GM21528 (cell line): ENCODE data around the gene LRRC70.

ENCODE experiments used
- ATAC-seq: cut with Tn5 transposase; IDR thresholded peaks from one replicate; pipeline ENCODE4 v1.9.1; 2021; ENCODE audit warnings: mild to moderate bottlenecking, moderate library complexity; ENCODE audit not compliant: unreplicated experiment, low FRiP score

The LRRC70 gene

DNA sequence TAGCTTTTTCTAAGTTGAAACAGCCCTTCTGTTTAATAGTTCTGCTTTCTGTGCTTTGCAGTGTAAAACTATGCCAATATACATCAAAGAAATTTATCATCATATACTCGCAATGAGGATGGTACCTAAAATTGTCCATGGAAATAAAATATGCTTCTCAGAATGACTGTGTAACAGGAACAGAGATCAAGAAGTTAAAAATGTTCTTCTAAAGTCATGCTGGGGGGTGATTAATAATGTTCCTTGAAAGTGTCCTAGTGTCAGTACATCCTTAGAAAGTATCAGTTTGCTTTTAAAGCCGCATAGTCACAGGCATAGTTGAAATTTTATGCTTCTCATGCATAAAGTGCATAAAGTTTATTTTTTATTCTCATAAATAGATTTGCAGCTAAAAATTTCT, 4.0 kb upstream of the LRRC70 start:
- ATAC-seq = no peak

GRCh38 chr5:62575066-62575465, 3.6 kb upstream of the LRRC70 start:
- ATAC-seq = no peak

GRCh38 chr5:62575489-62575888, 3.1 kb upstream of the LRRC70 start:
- no peak for ATAC-seq

GRCh38 chr5:62576570-62577170, 1.9 kb upstream of the LRRC70 start:
- ATAC-seq = no peak

DNA sequence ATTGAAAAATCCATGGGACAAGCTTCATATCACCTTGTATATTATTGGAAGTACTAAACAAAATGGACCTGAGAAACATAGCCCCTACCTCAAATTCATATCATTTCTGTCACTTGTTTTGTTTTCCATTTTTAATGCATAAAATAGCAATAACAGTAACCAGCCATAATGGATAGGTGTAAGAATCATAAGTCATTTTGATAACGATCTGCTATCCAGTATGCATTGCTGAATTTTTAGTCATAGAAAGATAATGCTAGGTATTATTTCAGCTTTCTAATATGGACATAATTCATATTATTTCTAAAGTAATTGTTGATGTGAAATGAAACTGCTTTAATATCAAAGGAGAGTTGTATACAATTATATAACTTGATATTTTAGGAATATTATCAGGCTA, 1.1 kb upstream of the LRRC70 start:
- ATAC-seq = no peak

DNA sequence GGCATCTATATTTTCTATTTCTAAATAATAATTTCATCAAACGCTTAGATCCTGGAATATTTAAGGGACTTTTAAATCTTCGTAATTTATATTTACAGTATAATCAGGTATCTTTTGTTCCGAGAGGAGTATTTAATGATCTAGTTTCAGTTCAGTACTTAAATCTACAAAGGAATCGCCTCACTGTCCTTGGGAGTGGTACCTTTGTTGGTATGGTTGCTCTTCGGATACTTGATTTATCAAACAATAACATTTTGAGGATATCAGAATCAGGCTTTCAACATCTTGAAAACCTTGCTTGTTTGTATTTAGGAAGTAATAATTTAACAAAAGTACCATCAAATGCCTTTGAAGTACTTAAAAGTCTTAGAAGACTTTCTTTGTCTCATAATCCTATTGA, 1.1 kb downstream of the LRRC70 start:
- no peak for ATAC-seq

GRCh38 chr5:62581836-62582597, 3.4 kb downstream of the LRRC70 start:
- no peak for ATAC-seq

- ATAC-seq = no peak
Measured at GRCh38 chr5:62584391-62584790, 5.8 kb downstream of the LRRC70 start.

- ATAC-seq = no peak
Measured at GRCh38 chr5:62585306-62585705, 6.7 kb downstream of the LRRC70 start.

GRCh38 chr5:62585751-62586150, 7.1 kb downstream of the LRRC70 start:
- no peak for ATAC-seq

DNA sequence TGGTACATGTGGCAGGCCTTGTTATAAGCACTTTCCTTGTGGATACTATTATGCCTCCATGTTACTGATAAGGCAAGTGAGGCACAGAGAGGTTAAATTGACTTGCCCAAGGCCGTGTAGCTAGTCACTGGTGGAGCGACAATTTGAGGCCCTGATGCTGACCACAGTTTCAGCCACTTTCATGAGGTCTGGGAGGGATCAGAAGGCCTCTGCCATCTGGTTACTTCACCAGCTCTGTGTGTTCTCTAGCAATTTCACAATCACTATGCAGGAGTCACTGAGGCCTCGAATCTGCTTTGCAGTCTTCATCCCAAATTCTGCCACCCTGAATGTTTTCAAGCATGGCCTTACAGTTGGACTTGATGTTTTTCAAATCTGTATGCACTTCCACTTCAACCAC, 9.1 kb downstream of the LRRC70 start:
- no peak for ATAC-seq

- ATAC-seq = no peak
Measured at GRCh38 chr5:62588668-62589067, 10.0 kb downstream of the LRRC70 start.

GRCh38 chr5:62589504-62589903, 10.9 kb downstream of the LRRC70 start:
- ATAC-seq = no peak

DNA sequence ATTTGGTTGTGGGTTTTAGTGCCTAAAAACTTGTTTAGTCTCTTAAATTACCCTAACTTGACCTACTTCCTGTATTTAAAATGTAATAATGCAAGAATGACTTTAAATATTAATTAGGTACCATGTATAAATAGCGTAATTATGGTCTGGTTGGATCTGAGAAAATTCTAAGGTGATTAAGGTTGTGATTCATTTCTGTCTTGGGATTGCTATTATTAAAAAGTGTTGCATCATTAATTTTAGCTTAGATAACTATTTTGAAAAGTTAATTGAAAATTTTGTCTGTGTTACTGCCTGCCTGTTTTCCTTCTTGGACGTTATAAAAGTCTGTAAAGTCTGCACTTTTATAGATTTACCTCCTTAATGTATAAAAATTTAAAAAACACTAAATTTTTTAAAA, 11.8 kb downstream of the LRRC70 start:
- ATAC-seq = no peak

- no peak for ATAC-seq
Measured at GRCh38 chr5:62592558-62592957, 13.9 kb downstream of the LRRC70 start.

- ATAC-seq = no peak
Measured at GRCh38 chr5:62593331-62593730, 14.7 kb downstream of the LRRC70 start.

- ATAC-seq = no peak
Measured at GRCh38 chr5:62594364-62594984, 15.9 kb downstream of the LRRC70 start.

GRCh38 chr5:62596096-62596495, 17.5 kb downstream of the LRRC70 start:
- ATAC-seq = no peak

- no peak for ATAC-seq
Measured at GRCh38 chr5:62596691-62597090, 18.1 kb downstream of the LRRC70 start.

DNA sequence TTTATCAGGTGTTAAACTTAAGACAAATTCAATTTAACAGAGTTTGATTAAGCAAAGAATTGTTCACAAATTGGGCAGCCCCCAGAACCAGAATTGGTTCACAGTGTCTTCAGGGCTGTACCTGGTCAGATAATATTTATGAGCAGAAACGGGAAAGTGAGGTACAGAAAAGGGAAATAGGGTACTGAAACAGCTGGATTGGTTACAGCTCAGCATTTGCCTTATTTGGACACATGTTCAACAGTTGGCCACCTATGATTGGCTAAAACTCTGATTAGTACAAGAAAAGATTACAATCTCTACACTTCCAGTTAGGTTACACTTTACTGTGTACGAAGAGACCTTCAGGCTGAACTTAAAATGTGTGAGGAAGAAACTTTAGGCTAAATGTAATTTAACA, 18.7 kb downstream of the LRRC70 start:
- no peak for ATAC-seq

DNA sequence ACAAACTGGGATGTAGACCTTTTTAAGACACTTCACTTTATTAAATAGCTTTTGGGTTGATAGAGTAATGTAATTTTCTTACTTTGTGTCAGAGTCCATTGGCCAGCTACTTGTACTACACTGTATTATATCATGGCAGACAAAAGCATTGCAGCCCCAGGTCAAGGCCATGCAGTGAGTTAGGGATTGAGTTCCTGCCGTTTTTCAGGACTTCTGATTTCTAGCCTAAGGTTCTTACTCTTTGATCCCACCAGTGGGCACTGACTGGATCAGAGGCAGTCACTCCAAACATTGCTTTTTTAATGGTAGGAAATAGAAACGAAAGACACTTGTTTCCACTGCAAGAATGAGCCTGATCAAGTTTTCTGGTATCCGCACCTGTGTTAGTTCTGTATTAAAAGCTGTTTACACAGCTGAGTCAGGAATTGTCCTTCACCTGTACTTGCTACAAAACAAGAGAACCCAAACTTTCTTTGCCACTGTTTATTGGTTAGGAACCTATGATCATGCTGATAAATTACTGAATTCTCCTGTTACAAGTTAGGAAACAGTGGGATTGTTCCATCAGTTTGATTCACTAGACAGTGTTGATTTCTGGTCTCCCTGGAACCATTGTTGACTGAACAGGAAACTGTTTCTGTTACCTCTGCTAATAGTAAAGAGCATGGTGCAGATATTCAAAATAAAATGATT, 22.1 kb downstream of the LRRC70 start:
- no peak for ATAC-seq
